AML-193 (cell line): ENCODE measurements around the gene CTXN1.
"Not testable (repeated sequence)": the region's sequence is repeated elsewhere in the genome, so short reads cannot be mapped to it uniquely, and the experiment has no call there.

Source experiments
- DNase-seq, 2 experiments: peaks; one replicate each; lab custom pipeline; 2025; lab: John Stamatoyannopoulos, UW

The CTXN1 gene

DNA sequence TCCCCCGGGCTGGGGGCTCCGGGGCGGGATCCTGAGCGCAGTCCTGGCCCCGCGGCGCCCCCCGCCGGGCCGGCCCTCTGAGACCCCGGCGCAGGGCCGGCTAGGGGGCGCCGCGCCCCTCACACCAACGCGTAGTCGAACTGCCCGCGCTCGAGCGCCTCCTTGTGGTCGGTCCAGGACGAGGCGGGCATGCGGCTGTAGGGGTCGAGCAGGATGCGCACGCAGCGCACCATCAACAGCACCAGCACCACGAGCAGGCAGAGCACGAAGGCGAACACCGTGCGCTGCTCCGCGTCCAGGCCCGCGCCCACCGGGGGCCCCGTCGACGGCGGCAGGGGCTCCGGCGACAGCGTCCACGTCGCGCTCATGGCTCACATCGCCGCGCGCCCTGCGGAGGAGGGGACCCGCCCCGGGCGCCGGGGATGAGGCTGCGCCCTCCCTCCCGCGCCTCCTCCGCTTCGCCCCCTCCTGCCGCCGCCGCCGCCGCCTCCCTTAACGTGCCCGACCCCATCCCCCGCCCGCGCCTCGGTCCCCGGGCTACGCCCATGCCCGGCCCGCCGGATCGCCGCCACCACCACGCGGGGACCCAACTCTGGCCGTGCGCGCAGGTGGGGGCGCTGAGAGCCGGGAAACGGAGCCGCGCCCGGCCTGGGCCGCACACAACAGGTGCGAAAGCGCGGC lies 624 bp downstream of the CTXN1 start:
- DNase-seq = peak; percentile 24 to 32

- no peak for DNase-seq
Measured at GRCh38 chr19:7924651-7925170, 1.2 kb downstream of the CTXN1 start.

GRCh38 chr19:7924241-7924640 lies 1.7 kb downstream of the CTXN1 start:
- DNase-seq = no peak

- no peak for DNase-seq
Measured at GRCh38 chr19:7923295-7924191, 2.4 kb downstream of the CTXN1 start.

DNA sequence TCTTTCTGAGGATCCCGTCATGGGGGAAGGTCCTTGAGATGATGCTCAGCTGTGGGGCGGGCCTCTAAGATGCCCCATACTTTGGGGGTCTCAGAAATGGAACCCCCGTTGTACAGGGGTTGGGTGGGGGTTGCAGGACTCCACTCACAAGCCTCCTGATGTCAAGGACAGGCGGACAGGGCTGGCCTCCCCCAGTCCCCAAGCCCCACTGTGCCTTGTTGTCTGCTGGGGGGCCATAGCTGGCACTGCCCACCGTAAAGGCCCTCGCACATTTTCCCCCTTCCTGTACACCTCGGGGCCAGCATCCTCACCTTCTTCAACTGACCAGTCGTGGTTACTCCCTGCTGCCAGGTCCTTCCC lies 3.1 kb downstream of the CTXN1 start:
- no peak for DNase-seq

- no peak for DNase-seq
Measured at GRCh38 chr19:7921967-7922835, 3.7 kb downstream of the CTXN1 start.

- no peak for DNase-seq
Measured at GRCh38 chr19:7921302-7921966, 4.5 kb downstream of the CTXN1 start.

DNA sequence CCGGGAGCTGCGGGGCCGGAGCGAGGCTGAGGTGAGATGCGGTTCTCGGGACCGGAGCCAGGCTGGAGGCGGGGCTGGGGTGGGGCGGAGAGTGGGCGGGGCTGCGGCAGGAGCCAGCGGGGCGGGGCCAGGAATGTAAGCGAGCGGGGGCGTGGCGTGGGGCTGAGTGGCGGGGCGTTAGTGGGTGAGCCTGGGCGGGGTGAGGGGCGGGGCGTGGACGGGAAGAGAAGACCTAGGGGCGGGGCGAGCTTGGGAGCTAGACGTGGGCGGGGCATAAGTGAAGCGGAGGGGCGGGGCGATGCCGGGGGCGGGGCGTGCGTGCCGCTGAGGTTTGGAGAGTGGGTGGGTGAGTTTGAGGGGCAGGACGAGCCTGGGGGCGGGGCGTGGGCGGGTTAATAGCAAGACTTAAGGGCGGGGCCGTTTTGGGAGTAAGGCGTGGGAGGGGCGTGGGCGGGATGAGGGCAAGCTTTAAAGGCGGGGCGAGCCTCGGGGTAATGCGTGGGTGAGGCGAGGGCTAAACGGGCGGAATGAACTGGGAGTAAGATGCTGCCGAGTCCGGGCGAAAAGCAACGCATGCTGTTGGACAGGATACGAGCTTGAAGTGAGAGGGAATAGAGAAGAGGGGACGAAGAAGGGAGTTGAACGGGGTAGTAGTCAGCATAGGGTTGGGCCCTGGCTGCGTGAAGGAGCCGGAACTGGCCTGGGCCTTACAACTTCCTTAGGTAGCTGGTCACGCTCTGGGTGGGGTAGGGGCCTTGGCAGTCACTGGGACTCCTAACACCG lies 5.2 kb downstream of the CTXN1 start:
- peak; percentile 92 to 93 for DNase-seq

DNA sequence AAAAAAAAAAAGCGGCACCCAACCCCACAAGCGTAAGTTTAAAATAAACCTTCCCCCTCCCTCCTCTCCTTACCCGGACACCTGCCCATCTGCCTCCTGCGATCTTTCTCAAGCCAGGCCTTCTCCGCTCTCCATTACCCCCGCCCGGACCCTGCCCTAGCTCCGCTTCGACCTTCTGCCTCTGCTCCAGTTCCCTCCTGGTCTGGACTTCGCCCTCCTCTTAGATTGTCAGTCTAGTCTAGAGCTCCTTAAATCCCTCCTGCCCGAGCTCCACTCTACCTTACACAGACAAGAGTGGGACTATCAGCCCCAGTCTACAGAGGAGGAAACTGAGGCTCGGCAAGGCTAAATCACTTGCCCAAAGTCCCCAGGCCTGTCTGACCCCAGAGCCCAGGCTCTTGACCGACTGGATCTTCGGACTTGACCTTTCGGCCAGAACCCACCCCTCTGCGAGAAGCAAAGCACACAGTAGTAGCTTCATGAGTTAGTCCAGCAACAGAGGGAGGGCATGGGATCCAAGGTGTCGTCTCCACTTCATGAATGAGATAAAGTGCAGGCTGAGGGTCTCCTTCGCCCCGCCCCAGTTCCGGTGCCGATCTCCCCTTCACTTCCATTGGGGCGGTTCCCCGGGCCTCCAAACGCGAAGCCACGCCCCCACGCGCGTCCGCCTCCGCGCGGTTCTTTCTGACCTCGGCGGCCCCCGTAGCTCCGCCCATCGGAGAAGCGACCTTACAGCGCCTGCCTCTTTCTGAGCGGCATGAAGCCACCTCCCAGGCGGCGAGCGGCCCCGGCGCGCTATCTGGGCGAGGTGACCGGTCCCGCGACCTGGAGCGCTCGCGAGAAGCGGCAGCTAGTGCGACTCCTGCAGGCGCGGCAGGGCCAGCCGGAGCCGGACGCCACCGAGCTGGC lies 6.1 kb downstream of the CTXN1 start, which contains the start of gene SNAPC2:
Gene SNAPC2, plus strand, starts transcription at position 729 of the 909 bp plus-strand sequence. Its CDS starts 29 bp downstream, at position 758.
- peak; percentile 85 to 86 for DNase-seq

- DNase-seq = no peak
Measured at GRCh38 chr19:7918615-7919421, 7.1 kb downstream of the CTXN1 start.

DNA sequence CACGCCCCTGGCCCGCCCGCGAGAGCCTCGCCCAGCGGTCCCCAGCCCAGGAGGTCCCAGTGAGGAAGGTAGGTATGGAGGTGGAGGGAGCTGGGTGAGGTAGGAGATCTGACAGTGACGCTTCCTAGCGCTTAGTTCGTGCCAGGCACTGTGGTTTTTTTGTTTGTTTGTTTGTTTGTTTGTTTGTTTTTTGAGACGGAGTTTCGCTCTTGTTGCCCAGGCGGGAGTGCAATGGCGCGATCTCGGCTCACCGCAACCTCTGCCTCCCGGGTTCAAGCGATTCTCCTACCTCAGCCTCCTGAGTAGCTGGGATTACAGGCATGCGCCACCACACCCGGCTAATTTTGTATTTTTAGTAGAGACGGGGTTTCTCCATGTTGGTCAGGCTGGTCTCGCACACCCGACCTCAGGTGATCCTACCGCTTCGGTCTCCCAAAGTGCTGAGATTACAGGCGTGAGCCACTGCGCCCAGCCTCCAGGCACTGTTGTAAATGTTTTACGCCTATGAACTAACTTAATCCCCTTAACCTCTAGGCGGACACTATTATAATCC lies 7.8 kb downstream of the CTXN1 start:
- DNase-seq = not testable (repeated sequence)

DNA sequence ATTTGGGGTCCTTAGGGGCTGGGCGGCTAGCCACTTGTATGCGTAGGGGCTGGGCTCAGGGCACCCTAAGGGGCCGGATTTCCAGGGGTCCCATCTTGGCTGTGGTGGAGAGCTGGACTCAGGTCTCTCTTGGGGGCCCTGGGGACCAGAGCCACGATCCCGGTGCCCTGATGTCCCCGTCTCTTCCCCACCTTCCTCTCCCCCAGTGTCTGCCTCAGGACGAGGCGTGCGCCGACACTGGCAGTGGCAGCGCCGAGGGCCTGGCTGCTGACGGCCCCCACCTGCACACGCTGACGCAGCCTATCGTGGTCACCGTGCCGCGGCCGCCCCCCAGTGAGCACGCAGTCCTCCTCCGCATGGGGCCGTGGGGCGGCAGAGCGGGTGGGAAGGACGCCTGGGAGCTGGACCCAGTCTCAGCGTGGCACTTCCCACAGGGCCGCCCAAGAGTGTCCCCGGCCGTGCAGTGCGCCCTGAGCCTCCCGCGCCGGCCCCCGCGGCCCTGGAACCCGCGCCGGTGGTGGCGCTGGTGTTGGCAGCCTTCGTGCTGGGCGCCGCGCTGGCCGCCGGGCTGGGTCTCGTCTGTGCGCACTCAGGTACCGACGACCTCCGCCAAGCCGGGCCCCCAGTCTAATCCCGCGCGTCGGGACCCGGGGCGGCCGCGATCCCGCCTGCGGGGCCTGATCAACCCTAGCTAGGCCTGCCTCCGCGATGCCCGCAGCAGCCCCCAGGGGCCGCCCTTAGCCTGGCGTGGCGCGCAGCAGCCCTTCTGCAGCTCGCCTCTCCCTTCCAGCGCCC lies 8.5 kb downstream of the CTXN1 start:
- peak in 1 of 2 experiments; percentile 42 for DNase-seq

GRCh38 chr19:7916955-7917266 lies 9.0 kb downstream of the CTXN1 start:
- DNase-seq = no peak

DNA sequence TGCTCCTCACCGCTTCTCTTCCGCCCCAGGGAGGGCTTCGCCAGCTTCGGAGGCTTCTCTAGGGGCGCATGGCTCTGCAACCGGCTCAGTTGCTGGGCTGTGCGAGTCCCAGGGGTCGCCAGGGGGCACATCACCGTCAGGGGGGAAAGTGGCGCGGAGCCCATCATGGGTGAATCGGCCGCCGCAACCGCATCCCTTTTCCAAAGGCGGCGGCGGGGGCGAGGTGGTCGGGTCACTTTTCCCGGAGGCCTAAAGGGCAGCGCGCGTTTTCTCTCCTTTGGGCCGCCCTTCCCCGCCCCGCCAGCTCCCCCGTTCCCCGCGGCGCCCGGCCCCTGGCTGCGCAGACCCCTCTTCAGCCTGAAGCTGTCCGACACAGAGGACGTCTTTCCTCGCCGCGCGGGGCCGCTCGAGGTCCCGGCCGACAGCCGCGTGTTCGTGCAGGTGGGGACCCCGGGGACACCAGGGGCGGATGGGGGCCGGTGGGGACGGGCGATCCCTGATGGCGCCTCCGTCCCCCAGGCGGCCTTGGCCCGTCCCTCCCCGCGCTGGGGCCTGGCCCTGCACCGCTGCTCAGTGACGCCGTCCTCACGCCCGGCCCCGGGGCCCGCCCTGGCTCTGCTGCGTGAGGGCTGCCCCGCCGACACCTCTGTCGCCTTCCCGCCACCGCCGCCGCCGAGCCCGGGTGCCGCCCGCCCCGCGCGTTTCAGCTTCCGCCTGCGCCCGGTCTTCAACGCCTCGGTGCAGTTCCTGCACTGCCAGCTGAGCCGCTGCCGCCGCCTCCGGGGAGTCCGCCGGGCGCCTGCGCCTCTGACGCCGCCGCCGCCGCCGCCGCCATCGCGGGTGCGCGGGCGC lies 9.6 kb downstream of the CTXN1 start:
- no peak for DNase-seq

DNA sequence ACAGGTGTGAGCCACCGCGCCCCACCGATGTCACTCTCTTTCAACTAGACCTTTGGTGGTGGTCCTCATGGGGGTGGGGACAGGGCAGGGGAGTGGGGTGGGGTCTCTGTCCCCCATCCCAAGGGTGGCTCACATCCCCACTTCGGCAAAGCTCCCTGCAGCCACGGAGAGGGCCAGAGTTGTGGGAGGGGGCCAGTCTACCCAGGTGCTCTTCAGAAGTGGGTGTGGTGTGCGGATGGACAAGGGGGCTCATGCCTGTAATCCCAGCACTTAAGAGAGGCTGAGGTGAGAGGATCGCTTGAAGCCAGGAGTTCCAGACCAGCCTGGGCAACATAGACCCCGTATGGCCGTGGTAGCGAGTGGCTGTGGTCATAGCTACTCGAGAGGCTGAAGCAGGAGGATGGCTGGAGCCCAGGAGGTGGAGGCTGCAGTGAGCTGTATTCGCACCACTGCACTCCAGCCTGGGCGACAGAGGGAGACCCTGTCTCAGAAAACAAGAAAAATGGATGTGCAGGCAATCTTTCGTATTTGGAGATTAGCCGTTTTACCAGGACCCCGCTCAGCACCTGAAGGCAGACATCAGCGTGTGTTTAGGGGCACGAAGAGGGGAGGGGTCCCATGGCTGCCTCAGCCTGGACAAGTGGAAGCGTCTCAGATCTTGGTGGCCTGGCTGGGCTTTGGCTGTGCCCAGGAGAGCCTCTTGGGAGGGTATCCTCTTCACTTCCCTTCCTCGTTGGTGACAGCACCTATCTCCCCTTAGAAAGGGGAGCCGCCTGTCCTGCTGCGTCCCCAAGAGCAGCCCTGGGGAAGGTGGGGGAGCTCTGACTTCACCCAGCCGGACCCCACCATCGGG lies 10.5 kb downstream of the CTXN1 start:
- DNase-seq = no peak

DNA sequence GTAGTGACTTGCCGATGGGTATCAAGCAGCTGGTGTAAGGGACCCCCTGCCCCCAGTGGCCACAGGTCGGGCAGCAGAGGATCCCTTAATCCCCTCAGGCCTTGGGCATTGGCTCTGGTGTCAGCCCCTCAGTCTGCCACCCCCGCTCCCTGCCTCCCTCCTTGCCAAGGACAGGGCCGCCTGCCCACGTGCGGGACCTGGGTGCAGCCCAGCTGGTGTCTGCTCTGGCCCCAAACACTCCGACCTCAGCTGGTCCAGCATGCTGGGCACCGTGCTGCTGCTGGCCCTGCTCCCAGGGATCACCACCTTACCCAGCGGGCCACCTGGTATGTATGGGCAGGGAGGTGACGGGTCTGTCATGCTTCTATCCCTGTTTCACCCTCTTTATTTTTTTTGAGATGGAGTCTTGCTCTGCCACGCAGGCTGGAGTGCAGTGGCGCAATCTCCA lies 11.3 kb downstream of the CTXN1 start, which contains the start of gene TGFBR3L:
Gene TGFBR3L, plus strand, starts transcription at position 233 of the 448 bp plus-strand sequence.
- DNase-seq = no peak
